Activated CD8-positive, alpha-beta memory T cell treated with anti-CD3 and anti-CD28 coated beads, Interleukin-2, amount 50 U/mL, for 4 hours (primary cell): ENCODE results near the gene MICAL3.
"Not testable (repeated sequence)": the region's sequence is repeated elsewhere in the genome, so short reads cannot be mapped to it uniquely, and the experiment has no call there.

Experiments used
- DNase-seq: peaks from one replicate; pipeline ENCODE4 v3.0.0-alpha.2; 2020

Gene MICAL3

GRCh38 chr22:17948101-17948500 is 76.3 kb downstream of the MICAL3 start:
- no peak for DNase-seq

DNA sequence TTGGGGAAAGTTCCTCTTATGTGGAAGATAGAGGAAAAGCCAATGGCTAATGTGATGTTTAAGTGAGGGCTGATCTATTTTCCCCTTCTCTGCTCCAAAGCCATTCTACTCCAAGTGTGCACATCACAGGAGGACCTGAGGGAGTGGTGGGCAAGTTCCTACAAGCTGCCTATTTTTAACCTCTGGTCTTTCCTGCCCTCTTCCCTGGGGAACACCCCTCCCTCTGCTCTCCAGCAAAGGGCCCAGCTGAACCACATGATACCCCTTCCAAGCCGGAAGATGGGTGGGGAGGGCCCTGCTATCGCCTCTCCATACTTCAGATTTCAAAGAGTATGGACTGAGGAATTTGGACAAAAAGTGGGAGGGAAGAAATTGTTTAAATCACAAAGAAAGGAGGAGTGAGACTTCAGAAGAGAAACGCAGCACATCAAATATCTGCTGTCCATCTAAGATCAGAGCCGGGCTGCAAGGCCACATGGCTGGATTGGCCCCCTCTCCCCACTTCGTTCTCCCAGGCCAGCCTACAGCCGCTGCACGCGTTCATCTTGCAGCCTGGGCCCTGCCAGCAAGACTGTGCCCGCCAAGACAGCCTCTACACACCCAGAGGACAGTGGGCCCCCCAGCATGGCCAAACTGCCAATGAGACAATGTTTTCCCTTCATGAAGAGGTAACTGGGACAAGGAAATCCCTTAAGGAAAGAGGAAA is 77.5 kb downstream of the MICAL3 start:
- no peak for DNase-seq

GRCh38 chr22:17945888-17946648 is 78.3 kb downstream of the MICAL3 start:
- DNase-seq = no peak

DNA sequence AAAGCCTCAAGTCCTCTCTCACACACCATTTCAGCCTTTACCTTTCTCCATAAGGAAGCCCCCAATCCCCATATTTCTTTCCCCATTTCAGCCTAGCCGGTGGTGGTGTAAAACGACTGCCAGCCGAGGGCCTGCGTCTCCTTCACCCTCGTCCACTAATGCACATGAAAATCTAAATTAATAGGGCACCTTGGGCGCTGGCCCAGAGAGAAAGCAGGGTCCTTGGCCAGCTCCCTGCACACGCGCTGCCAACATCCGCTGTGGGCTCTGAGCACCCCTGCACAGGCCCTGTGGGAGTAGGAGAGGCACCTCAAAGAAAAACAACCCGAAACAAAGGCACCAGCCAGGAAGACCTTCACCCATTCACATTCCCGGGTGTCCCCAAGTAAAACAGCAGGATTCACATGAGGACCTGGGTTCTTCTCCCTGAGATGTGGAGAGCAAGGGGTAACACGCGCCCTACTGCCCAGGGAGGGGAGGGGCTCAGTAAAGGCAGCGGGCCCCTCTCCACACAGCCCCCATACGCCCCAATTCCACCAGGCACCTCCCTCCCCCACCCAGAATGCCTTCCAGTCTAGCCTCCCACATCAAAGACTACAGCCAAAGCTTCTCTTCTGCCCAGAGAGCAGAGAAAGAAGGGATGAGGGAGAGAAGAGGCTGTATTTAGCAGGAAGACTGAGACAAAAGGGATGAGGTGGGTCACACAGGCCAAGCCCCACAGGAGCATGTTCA is 79.0 kb downstream of the MICAL3 start:
- no peak for DNase-seq

DNA sequence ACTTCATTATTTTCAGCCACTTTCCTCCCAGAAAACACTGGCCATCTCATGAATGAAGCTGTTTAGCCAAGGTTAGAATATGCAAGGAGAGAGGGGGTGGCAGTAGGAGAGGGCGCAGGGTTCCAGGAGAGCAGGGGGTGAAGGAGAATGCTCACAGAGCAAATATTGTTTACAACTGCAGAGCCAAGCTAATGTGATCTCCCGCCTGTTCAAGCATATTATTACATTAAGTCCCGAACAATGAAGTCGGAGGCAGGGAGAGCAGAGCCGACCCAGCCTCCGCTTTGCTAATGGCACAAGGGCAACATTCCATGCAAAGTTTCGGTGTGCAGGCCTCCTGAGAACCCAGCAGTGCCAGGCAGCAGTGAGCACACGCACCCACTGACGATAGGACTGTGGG is 80.1 kb downstream of the MICAL3 start:
- DNase-seq = no peak

GRCh38 chr22:17943533-17944249 is 80.7 kb downstream of the MICAL3 start:
- no peak for DNase-seq

DNA sequence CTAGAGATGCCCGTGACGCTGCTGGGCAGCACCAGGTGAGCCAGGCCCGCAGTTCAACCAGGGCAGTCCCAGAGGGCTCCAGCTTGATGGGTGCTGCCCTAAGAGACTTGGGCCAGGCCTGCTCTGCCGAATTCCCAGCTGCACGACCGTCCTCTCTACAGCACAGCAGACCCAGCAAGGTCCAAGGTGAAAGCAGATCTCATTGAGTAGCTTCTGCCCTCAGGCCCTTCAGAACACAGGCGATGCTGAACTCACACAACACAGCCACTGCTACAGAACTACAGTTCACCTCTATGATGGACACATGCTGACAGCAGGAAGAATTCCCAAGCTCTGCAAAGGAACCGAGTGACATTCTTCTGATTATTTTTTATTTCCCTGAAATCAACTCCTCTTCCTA is 81.6 kb downstream of the MICAL3 start:
- DNase-seq = no peak

- no peak for DNase-seq
Observed at GRCh38 chr22:17941471-17942406, 82.6 kb downstream of the MICAL3 start.

DNA sequence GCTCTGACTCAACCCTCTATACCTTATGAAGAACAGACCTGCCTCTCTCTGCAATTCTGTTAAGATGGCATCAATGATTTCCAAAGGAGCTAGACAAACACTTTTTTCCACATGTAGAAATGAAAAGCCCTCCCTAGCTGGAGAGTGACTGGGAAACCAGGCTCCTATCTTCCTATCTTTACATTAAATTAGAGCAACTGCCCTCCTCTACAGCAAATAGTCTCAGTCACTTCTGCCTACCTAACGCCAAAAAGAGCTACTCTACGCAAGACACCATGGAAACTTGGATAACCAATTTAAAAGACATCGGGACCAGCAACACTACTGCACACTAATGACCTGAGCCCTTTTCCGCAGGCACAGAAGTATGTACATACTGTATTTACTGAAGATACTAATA is 84.8 kb downstream of the MICAL3 start:
- DNase-seq = no peak

GRCh38 chr22:17939011-17939410 is 85.3 kb downstream of the MICAL3 start:
- no peak for DNase-seq

DNA sequence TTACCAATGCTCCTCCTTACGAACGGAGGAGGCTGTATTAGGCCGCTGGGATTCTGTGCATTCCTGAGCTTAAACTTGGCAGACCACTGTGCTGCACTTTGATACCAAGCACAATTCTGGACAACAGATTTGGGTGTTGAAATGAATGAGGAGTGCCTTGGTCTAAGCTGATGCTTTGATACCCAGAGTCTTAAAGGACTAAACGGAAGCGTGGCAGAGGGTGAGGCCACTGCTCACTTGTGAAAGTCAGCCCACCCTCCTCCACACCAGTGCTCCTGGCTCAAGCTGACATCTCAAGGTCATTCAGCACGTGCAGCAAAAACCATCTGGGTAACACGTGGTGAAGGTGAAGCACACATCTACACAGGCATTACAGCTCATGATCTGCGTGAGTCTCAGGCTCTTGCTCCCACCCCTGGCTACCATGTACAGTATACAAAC is 85.9 kb downstream of the MICAL3 start:
- DNase-seq = no peak

- DNase-seq = not testable (repeated sequence)
Observed at GRCh38 chr22:17932457-17932856, 91.9 kb downstream of the MICAL3 start.

DNA sequence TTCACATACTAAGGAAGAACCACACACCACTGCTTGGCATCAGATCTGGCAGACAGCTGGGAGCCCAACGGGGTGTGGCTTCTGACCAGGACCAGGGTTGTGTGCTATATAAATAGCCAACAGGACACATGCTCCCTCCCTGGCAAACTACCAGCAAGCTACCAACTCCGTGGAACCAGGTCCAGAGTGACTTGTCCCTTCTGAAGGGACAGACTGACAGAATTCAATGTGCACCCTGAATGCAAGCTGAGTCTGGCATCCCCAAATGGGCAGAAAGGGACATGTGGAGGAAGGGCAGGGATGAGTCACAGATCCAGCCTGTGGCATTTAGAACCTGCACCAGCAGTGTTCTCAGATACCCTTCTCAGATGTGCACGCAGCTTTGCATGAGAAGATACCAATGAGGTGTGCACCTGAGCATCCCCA is 92.9 kb downstream of the MICAL3 start:
- DNase-seq = no peak

DNA sequence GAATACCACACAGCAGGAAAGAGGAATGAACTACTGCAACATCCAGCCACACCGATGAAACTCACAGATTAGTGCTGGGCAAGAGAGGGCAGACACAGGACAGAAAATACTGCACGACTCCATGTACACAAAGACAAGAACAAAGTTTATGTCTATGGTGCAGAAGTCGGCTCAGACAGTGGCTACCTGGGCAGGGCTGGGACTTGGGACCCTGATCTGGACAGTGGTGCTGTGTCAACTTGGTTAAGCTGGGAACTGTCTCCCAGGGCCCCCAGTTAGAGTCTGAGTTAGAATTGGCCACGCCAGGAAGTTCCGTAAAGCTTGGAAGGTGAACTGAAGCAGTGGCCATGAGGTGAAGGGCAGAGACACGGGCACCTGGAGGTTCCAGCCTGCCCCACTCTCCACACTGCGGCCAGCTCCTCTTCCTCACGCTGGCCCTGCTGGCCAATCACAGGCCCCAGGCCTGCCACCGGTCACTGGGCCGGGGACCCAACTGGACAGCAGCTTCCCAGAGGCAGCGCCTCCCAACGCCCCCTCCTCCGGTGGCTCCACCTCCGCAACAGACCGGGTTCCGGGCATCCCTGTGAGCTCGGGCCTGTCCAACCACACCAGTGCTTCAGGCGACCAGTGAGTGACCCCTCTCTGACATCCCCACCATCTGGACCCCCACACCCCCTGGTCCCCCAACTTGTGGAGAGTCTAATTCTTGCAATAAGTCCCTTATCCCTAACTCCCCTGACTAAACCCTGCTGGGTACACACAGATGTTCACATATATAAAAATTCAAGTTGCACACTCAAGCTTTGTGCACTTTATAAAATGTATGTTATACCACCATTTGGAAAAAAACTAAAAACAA is 93.7 kb downstream of the MICAL3 start:
- no peak for DNase-seq

DNA sequence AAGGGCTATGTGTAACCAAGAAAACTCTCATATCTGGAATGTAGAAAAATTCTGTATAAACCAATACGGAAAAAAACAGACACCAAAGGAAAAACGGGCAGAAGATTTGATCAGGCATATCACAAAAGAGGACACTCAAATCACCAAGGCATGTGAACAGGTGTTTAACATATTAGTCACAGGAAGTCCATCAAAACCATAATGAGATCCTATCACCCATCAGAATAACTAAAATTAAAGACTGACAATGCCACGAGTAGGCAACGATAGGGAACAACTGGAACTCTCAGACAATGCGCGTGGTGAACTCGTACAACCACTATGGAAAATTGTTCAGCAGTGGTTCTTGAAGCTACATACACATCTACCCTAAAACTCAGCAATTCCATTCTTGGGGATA is 94.5 kb downstream of the MICAL3 start:
- no peak for DNase-seq

DNA sequence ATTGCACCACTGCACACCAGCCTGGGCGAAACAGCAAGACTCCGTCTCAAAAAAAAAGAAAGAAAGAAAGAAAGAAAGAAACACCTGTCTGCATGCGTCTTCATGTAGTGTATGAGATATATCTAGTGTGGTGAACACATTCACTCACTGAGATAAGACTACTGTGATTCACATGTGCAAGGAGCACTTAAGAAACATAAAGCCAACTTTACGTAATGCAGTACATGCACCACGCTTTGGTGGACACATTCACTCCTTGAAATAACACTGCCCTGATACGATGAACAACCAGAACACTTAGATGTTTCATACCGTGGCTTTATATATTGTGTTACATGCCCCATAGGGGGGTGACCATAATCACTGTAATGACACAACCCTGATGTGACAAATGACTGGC is 96.0 kb downstream of the MICAL3 start:
- no peak for DNase-seq

GRCh38 chr22:17927062-17927461 is 97.3 kb downstream of the MICAL3 start:
- DNase-seq = no peak

DNA sequence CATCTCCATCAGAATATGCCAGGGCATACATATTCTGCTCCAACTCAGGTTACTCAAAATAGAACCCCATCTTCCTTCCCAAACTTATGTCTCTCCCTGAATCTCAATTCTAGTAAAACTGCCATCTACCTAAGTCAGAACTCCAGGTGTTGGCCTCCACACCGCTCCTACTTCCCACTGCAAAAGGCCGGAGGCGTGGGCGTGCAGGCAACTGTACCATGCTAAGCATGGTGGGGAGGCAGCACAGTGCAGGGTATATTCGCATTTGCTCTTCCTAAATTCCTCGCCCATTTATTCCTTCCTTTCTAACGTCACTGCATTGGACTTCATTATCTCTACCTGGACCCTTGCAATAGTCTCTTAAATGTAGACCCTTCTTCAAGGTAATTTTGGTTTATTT is 97.8 kb downstream of the MICAL3 start:
- DNase-seq = no peak

DNA sequence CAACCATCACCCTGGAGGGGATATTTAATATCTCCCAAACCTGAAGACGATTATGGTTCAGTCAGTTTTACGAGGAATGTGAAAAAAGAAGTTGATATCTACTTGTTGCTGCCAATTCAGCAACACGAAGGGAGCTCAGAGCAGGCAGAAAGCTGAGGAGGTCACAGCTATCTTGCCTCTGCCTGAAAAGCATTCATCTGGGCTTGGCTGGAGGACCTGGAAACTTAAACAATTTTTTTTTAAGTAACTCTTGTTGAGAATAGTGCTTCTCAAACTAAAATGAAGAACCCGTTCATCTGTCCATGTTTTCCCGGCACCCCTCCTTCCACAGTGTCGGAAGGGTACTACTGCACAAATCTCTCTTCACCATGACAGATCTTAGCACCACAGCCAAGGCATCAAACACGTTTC is 98.9 kb downstream of the MICAL3 start:
- DNase-seq = no peak

- DNase-seq = no peak
Observed at GRCh38 chr22:17924735-17925364, 99.5 kb downstream of the MICAL3 start.
